ENCODE data around the gene SH2D1B.

Gene SH2D1B

DNA sequence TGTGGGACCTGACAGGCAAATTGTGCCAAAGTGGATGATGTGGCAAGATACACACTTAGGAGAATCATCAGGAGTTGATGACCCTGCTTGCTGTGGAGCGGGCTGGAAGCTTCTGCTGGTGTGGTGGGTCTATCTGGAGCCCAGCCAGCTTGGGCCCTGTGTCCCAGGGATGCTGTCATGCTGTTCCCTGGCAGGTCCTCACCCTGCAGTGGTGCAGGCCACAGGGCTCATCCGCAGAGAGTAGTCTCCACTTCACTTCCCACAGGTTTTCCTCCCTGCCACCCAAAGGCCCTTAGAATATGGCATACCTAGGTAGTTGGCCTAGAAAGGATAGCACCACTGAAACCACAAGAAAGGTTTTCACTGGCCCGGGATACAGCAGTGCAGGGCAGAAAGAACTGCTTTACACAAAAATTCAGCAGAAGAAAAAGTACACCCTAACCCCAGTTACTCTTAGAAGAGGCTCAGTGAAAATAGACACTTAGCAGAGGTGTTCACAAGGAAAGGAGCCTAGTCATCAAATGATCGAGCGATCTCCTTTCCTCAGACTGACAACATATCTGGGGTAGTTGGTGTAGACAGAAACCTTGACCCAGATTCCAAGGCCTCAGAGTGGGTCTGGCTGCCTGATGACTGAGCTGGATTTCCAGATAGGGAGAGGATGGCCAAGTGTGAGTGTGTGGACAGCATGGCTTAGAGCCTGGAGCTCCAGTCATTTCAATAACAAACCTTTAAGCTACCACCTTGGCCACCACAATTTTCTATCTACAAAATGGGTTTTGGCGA lies 31.7 kb downstream of the SH2D1B start:
- no peaks in the 10 kb centered on the region for H3K27me3 Mint-ChIP-seq
- H3K4me1 Mint-ChIP-seq (ENCODE audit: low read depth) = no peaks in the 10 kb centered on the region
- H3K36me3 Mint-ChIP-seq (ENCODE audit: low read depth) = no peaks in the 10 kb centered on the region
- H3K9me3 Mint-ChIP-seq = no peaks in the 10 kb centered on the region
- H3K4me3 Mint-ChIP-seq = no peak overlapping the region
- no peak overlapping the region for H3K27ac Mint-ChIP-seq

DNA sequence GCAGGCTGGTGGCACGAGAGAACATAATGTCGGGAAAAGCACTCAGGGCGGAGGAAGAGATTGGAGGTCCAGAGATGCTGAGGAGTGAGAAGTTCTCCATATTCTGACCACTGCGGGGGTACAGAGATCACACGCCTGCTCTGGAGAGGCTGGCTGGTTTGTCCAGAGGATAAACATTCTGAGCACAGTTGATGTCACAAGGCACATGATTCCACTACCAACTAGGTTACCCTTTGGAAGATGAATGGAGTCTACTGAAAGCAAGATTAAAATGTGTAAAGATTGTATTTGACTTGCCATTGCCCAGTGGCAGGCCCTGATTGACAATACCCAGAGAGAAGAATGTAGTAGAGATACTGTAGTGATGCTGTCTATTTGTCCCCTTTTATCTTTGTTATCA lies 35.2 kb downstream of the SH2D1B start, which contains the start of gene SPATA46:
TSS of gene SPATA46 (minus strand) at position 164 of the 400 bp plus-strand sequence. CDS start at position 100, 64 bp downstream.
- H3K9me3 Mint-ChIP-seq = no peaks in the 10 kb centered on the region
- H3K4me3 Mint-ChIP-seq = no peak within 1 kb of the TSS
- H3K36me3 Mint-ChIP-seq (ENCODE audit: low read depth) = no peaks in the 10 kb centered on the region
- no peaks in the 10 kb centered on the region for H3K27me3 Mint-ChIP-seq
- no peaks in the 10 kb centered on the region for H3K4me1 Mint-ChIP-seq (ENCODE audit: low read depth)
- H3K27ac Mint-ChIP-seq = no peak within 1 kb of the TSS

- Mint-ChIP-seq H3K4me1 (ENCODE audit: low read depth) (no peaks in the 10 kb centered on the region), H3K27ac (no peak overlapping the region), H3K27me3 (no peaks in the 10 kb centered on the region), H3K4me3 (no peak overlapping the region), H3K36me3 (ENCODE audit: low read depth) (no peaks in the 10 kb centered on the region), H3K9me3 (no peaks in the 10 kb centered on the region)
Measured at GRCh38 chr1:162375463-162375862, 36.5 kb downstream of the SH2D1B start.

GRCh38 chr1:162374406-162374805 lies 37.5 kb downstream of the SH2D1B start:
- Mint-ChIP-seq H3K27me3 (no peaks in the 10 kb centered on the region), H3K9me3 (no peaks in the 10 kb centered on the region), H3K4me1 (ENCODE audit: low read depth) (no peaks in the 10 kb centered on the region), H3K4me3 (no peak overlapping the region), H3K36me3 (ENCODE audit: low read depth) (no peaks in the 10 kb centered on the region), H3K27ac (no peak overlapping the region)

GRCh38 chr1:162373541-162374260 lies 38.2 kb downstream of the SH2D1B start:
- Mint-ChIP-seq H3K27me3 (no peaks in the 10 kb centered on the region), H3K9me3 (no peaks in the 10 kb centered on the region), H3K36me3 (ENCODE audit: low read depth) (no peaks in the 10 kb centered on the region), H3K4me1 (ENCODE audit: low read depth) (no peaks in the 10 kb centered on the region), H3K4me3 (no peak overlapping the region), H3K27ac (no peak overlapping the region)

DNA sequence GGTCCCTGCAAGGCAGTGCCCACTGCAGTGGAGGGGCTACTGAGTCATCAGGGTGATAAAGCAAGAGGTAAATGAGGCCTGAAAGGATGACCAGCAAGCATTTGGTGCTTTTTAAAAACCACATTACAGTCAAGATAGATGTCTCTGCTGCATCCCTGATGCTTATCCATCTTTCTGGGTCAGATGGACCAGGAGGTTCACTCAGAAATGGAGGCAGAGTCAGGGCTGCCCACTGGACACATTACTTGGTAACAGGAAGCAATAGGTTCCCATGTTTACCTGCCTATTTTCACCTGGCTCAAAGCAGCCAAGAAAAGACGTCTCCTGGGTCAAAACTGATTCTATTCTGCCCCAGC lies 38.9 kb downstream of the SH2D1B start:
- no peaks in the 10 kb centered on the region for H3K9me3 Mint-ChIP-seq
- H3K27me3 Mint-ChIP-seq = no peaks in the 10 kb centered on the region
- H3K36me3 Mint-ChIP-seq (ENCODE audit: low read depth) = no peaks in the 10 kb centered on the region
- H3K4me3 Mint-ChIP-seq = no peak overlapping the region
- no peak overlapping the region for H3K27ac Mint-ChIP-seq
- no peaks in the 10 kb centered on the region for H3K4me1 Mint-ChIP-seq (ENCODE audit: low read depth)

DNA sequence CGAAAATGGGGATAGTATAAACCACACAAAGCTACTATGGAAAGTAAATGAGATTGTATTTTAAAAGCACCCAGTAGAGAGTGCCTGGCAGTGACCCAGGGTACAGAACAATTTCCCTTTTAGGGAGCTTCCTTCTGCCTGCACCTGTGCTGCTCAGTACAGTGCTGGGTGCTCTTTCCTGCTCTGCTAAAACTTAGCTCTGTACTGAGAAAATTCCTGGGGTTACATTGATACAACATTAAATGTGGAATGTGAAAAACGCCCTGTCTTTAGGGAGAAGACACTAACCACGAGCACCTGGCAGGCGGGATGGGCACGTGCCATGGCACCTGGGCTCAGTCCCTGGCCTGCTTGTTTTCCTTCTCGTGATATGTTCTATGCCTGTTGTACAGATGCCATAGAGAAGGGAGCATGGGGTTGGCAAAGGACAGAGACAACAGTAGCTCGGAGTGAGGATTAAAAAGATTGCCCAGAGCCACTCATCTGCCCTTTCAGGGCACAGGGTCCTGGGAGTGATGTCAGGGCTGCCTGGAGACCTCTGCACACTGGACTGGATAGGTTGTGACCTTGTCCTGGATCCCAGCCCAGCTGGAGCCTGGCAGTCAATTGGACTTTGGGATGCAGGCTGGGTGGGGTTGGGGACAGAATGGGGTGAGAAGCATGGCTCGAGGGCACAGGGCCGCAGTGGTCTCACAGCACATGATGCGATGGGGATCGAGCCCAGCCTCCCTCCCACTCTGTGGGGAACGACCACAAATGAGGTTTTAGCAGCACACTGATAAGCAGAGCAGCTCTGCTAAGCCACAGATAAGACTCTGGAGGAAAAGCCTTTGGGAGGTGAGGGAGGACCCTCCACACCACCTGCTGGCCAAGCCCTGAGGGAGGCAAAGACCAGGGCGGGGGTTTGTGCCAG lies 39.5 kb downstream of the SH2D1B start:
- H3K4me1 Mint-ChIP-seq (ENCODE audit: low read depth) = no peaks in the 10 kb centered on the region
- H3K27ac Mint-ChIP-seq = no peak overlapping the region
- no peaks in the 10 kb centered on the region for H3K27me3 Mint-ChIP-seq
- no peak overlapping the region for H3K4me3 Mint-ChIP-seq
- no peaks in the 10 kb centered on the region for H3K36me3 Mint-ChIP-seq (ENCODE audit: low read depth)
- no peaks in the 10 kb centered on the region for H3K9me3 Mint-ChIP-seq

- H3K27me3 Mint-ChIP-seq = no peaks in the 10 kb centered on the region
- H3K4me1 Mint-ChIP-seq (ENCODE audit: low read depth) = no peaks in the 10 kb centered on the region
- H3K27ac Mint-ChIP-seq = no peak overlapping the region
- no peaks in the 10 kb centered on the region for H3K36me3 Mint-ChIP-seq (ENCODE audit: low read depth)
- no peak overlapping the region for H3K4me3 Mint-ChIP-seq
- H3K9me3 Mint-ChIP-seq = no peaks in the 10 kb centered on the region
Measured at GRCh38 chr1:162371611-162372010, 40.3 kb downstream of the SH2D1B start.

GRCh38 chr1:162370721-162371120 lies 41.2 kb downstream of the SH2D1B start:
- H3K36me3 Mint-ChIP-seq (ENCODE audit: low read depth) = no peaks in the 10 kb centered on the region
- H3K4me3 Mint-ChIP-seq = no peak overlapping the region
- H3K9me3 Mint-ChIP-seq = no peaks in the 10 kb centered on the region
- H3K27me3 Mint-ChIP-seq = no peaks in the 10 kb centered on the region
- no peaks in the 10 kb centered on the region for H3K4me1 Mint-ChIP-seq (ENCODE audit: low read depth)
- H3K27ac Mint-ChIP-seq = no peak overlapping the region

DNA sequence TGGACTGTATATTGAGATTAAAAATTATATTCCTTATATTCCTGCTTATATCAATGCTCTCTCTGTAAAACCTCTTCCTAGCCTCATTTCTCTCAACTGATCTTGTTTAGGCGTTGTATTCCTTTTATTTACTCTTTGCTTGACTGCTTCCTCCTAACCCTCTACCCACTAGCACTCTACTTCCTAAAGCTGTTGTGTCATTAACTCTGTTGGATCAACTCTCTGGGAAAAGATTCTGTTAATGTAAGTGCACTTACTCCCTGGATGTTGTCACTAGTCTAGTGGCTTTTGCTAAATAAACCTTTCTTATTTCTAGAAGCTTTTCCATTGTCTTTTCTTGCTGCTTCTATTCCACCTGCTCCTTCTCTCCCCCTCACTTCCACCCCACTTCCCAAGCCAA lies 41.8 kb downstream of the SH2D1B start:
- no peaks in the 10 kb centered on the region for H3K36me3 Mint-ChIP-seq (ENCODE audit: low read depth)
- no peak overlapping the region for H3K27ac Mint-ChIP-seq
- H3K4me3 Mint-ChIP-seq = no peak overlapping the region
- no peaks in the 10 kb centered on the region for H3K9me3 Mint-ChIP-seq
- H3K4me1 Mint-ChIP-seq (ENCODE audit: low read depth) = no peaks in the 10 kb centered on the region
- H3K27me3 Mint-ChIP-seq = no peaks in the 10 kb centered on the region

DNA sequence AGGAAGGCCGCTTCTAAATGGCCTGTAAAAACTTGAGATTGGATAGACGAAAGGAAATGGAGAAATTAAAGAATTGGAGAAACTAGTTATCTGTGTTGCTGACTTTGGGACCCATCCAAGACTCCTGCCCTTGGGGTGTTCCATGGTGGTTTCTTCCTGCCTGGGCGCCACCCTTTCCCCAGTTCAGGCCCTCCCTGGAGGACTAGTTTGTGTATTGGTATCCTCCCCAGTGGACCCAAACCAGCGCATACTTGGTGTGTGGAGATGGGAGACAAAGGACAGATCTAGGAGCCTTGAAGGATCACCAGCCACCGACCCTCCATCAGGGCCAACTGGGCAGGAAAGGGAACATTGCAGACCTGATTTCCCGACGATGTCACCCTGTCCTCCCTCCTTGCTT lies 42.4 kb downstream of the SH2D1B start:
- Mint-ChIP-seq H3K4me1 (ENCODE audit: low read depth) (no peaks in the 10 kb centered on the region), H3K36me3 (ENCODE audit: low read depth) (no peaks in the 10 kb centered on the region), H3K9me3 (no peaks in the 10 kb centered on the region), H3K4me3 (no peak overlapping the region), H3K27ac (no peak overlapping the region), H3K27me3 (no peaks in the 10 kb centered on the region)

DNA sequence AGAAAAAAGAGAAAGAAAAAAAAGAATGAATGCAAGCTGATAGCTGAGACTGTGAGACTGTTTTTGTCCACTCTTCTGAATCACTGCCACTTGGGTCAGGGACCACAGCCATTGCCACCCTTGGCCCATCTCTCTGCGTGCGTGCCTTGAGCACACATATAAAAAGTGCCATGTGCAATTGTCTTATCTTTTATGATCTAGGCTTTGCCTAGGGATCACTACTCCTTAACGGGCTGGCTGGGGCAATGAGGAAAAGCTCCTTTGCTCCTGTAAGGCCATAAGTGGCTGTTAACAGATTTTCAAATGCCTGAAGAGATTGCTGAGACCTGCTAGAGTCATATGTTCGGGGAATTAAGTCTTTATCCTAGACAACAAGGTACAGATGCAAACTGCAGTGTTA lies 43.5 kb downstream of the SH2D1B start:
- no peaks in the 10 kb centered on the region for H3K4me1 Mint-ChIP-seq (ENCODE audit: low read depth)
- no peak overlapping the region for H3K4me3 Mint-ChIP-seq
- H3K27ac Mint-ChIP-seq = no peak overlapping the region
- H3K27me3 Mint-ChIP-seq = peaks cover 3% of the 10 kb centered on the region
- H3K36me3 Mint-ChIP-seq (ENCODE audit: low read depth) = no peaks in the 10 kb centered on the region
- H3K9me3 Mint-ChIP-seq = no peaks in the 10 kb centered on the region

DNA sequence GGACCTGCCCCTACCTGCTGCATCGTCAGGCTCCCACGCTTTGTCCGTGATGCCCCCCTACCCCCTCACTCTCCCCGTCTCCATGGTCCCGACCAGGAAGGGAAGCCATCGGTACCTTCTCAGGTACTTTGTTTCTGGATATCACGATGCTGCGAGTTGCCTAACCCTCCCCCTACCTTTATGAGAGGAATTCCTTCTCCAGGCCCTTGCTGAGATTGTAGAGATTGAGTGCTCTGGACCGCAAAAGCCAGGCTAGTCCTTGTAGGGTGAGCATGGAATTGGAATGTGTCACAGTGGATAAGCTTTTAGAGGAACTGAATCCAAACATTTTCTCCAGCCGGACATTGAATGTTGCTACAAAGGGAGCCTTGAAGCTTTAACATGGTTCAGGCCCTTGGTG lies 44.2 kb downstream of the SH2D1B start:
- Mint-ChIP-seq H3K4me3 (no peak overlapping the region), H3K27me3 (peaks cover 4% of the 10 kb centered on the region), H3K4me1 (ENCODE audit: low read depth) (no peaks in the 10 kb centered on the region), H3K27ac (no peak overlapping the region), H3K9me3 (no peaks in the 10 kb centered on the region), H3K36me3 (ENCODE audit: low read depth) (no peaks in the 10 kb centered on the region)

DNA sequence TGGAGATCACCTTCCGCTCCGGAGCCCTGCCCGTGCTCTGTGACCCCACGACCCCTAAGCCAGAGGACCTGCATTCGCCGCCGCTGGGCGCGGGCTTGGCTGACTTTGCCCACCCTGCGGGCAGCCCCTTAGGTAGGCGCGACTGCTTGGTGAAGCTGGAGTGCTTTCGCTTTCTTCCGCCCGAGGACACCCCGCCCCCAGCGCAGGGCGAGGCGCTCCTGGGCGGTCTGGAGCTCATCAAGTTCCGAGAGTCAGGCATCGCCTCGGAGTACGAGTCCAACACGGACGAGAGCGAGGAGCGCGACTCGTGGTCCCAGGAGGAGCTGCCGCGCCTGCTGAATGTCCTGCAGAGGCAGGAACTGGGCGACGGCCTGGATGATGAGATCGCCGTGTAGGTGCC lies 44.9 kb downstream of the SH2D1B start:
- Mint-ChIP-seq H3K9me3 (no peaks in the 10 kb centered on the region), H3K27ac (no peak overlapping the region), H3K27me3 (peaks cover 4% of the 10 kb centered on the region), H3K36me3 (ENCODE audit: low read depth) (no peaks in the 10 kb centered on the region), H3K4me3 (no peak overlapping the region), H3K4me1 (ENCODE audit: low read depth) (no peaks in the 10 kb centered on the region)

DNA sequence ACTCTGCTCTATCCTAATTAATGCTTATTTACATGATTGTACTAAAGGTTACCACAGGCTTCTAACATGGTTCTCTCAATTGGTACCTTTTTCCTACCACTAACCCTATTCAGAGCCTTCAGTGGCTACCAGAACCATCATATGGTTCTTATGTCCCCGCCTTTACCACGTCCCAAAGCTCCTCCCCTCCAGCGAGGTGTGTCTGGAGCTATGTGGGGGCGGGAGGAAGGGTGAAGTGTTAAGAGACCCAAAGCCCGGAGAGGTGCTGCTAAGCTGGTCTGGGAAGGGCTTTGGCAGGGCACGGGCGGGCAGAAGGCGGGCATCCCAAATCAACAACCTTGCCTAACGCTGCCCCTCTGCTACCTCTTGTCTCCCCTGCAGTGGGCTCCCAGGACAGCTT lies 45.3 kb downstream of the SH2D1B start:
- H3K4me3 Mint-ChIP-seq = no peak overlapping the region
- no peaks in the 10 kb centered on the region for H3K36me3 Mint-ChIP-seq (ENCODE audit: low read depth)
- no peaks in the 10 kb centered on the region for H3K9me3 Mint-ChIP-seq
- H3K27ac Mint-ChIP-seq = no peak overlapping the region
- no peaks in the 10 kb centered on the region for H3K4me1 Mint-ChIP-seq (ENCODE audit: low read depth)
- peaks cover 4% of the 10 kb centered on the region for H3K27me3 Mint-ChIP-seq

Data from stimulated activated naive CD8-positive, alpha-beta T cell treated with anti-CD3 and anti-CD28 coated beads, Interleukin-15, Interleukin-2, amounts not matched to agents 100 ng/mL and 50 ng/mL, for 24 hours (primary cell).